Measurements from ENCODE around the gene MYRIP.

- TF ChIP-seq CTCF (IDR thresholded peaks at IDR 0.05; ENCODE audit: low read length) = no peak
- TF ChIP-seq EZH2 (IDR thresholded peaks at IDR 0.05; ENCODE audit: borderline replicate concordance, low read length) = no peak
Observed at GRCh38 chr3:39936848-39937247, 127.4 kb downstream of the MYRIP start.

Data from OCI-LY1 (cell line).